Upper lobe of right lung (tissue), 1 donor: ENCODE data around the gene RIOK3. TPM values are rescaled to one million over a fixed set of nuclear protein-coding genes. Genes with fewer than 3 reads are reported as not detected.

ENCODE experiments used
- ATAC-seq: fragments of 200-7000 bp; cut with Tn5 transposase; one replicate; pipeline ENCODE4 v1.9.1; 2020; ENCODE audit warnings: mild to moderate bottlenecking, moderate library complexity
- DNase-seq: peaks from one replicate; pipeline ENCODE4 v3.0.0-alpha.2; 2020
- H3K27ac ChIP-seq: fragments of 200-600 bp; one replicate; pipeline ENCODE4 v1.8.0; 2022
- H3K27me3 ChIP-seq: fragments of 200-600 bp; one replicate; pipeline ENCODE4 v1.8.0; 2022; ENCODE audit warnings: mild to moderate bottlenecking
- H3K36me3 ChIP-seq: fragments of 200-600 bp; one replicate; pipeline ENCODE4 v1.8.0; 2022
- H3K4me1 ChIP-seq: fragments of 200-600 bp; one replicate; pipeline ENCODE4 v1.8.0; 2022
- H3K4me3 ChIP-seq: fragments of 200-600 bp; one replicate; pipeline ENCODE4 v1.8.0; 2022; ENCODE audit warnings: mild to moderate bottlenecking
- H3K9me3 ChIP-seq: fragments of 200-600 bp; one replicate; pipeline ENCODE4 v1.8.0; 2022
- intact Hi-C: fragments of 100-400 bp; cut with DNase I; formaldehyde crosslinking; loops from one replicate; pipeline ENCODE4 v1.11.0; 2022
- total RNA-seq: library from RNA; stranded (reverse); fragmentation: NEBNext Ultra II Directional; extraction: Animal tissue kit (Norgen Biotek cat#: 25700); gene quantifications from one replicate; pipeline ENCODE4 v1.2.1, GENCODE V29; 2021
- TF ChIP-seq, protein P1 (sequence below): fragments of 200-600 bp; IDR thresholded peaks from one replicate; pipeline ENCODE4 v1.8.0; 2022; ENCODE audit warnings: antibody characterized with exemption
- donor health status: DM: no; HTN: yes; CAD: no; lungs with severe emphysema.

The RIOK3 gene
- total RNA-seq, 1 donor from 2014 or later = 63.7 TPM

DNA sequence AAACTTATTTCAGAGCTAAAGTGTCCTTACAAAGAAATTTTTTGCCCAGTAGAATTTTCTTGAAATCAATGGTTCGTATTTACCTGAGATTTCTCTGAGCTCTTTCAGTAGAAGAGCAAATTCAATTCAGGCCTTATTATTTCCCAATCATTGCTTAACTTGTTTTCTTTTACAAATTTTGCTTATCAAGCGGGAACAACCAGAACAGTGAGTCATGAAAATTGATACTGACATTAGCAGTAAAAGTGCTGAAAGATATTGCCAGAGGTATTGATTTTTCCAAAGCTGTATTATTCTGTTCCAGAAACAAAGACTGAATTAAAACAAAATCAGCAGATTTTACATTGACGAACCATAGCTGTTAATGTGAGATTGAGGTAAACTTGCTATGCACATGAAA is 10.1 kb upstream of the RIOK3 start:
- Histone ChIP-seq H3K27ac (no peak overlapping the region), H3K27me3 (no peaks in the 10 kb centered on the region), H3K4me3 (no peak overlapping the region), H3K4me1 (no peaks in the 10 kb centered on the region), H3K36me3 (no peaks in the 10 kb centered on the region), H3K9me3 (no peaks in the 10 kb centered on the region)
- ATAC-seq (no peak), DNase-seq (no peak)
- intact Hi-C loops = no loop called here
- TF ChIP-seq, protein P1, sequence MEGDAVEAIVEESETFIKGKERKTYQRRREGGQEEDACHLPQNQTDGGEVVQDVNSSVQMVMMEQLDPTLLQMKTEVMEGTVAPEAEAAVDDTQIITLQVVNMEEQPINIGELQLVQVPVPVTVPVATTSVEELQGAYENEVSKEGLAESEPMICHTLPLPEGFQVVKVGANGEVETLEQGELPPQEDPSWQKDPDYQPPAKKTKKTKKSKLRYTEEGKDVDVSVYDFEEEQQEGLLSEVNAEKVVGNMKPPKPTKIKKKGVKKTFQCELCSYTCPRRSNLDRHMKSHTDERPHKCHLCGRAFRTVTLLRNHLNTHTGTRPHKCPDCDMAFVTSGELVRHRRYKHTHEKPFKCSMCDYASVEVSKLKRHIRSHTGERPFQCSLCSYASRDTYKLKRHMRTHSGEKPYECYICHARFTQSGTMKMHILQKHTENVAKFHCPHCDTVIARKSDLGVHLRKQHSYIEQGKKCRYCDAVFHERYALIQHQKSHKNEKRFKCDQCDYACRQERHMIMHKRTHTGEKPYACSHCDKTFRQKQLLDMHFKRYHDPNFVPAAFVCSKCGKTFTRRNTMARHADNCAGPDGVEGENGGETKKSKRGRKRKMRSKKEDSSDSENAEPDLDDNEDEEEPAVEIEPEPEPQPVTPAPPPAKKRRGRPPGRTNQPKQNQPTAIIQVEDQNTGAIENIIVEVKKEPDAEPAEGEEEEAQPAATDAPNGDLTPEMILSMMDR = no peak

DNA sequence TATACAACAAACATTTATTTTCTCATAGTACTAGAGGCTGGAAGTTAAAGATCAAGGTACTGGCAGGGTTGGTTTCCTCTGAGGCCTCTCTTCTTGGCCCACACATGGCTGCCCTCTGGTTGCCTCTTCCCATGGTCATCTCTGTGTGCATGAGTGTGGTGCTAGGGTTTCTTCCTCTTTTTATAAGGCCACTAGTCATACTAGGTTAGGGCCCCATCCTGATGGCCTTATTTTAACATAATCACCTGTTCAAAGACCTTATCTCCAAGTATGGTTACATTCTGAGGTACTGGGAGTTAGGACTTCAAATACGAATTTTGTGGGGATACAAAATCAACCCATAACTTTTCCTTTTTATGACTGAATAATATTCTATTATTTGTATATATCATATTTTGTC is 4.8 kb upstream of the RIOK3 start:
- no peak for ATAC-seq
- H3K36me3 ChIP-seq = no peaks in the 10 kb centered on the region
- intact Hi-C loops = no loop called here
- no peak for DNase-seq
- H3K27ac ChIP-seq = no peak overlapping the region
- H3K4me1 ChIP-seq = peaks cover 6% of the 10 kb centered on the region
- H3K9me3 ChIP-seq = no peaks in the 10 kb centered on the region
- TF ChIP-seq, protein P1 = no peak
- no peaks in the 10 kb centered on the region for H3K27me3 ChIP-seq
- no peak overlapping the region for H3K4me3 ChIP-seq

DNA sequence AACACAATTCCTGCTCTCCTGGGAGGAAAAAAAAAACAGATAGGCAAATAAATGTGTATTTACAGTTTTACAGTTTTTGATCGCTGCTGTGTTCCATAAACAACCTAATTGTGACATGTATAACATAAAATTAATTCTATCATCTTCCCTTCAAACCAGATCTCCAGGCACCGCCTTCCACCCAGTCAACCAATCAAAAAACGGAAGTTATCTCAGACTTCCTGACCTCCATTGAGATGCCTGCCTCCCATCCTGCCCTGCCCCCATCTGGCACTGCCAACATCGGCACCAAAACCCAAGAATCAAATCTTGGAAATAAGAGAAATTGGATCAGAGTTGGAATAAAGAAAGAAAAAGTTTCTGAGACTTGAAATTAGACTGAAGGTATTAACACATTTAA is 3.1 kb upstream of the RIOK3 start:
- peaks cover 16% of the 10 kb centered on the region for H3K4me1 ChIP-seq
- ATAC-seq (no peak), DNase-seq (no peak)
- no peak overlapping the region for H3K27ac ChIP-seq
- no peaks in the 10 kb centered on the region for H3K27me3 ChIP-seq
- H3K9me3 ChIP-seq = no peaks in the 10 kb centered on the region
- no peaks in the 10 kb centered on the region for H3K36me3 ChIP-seq
- no peak overlapping the region for H3K4me3 ChIP-seq
- intact Hi-C loops = no loop called here
- TF ChIP-seq, protein P1 = no peak

DNA sequence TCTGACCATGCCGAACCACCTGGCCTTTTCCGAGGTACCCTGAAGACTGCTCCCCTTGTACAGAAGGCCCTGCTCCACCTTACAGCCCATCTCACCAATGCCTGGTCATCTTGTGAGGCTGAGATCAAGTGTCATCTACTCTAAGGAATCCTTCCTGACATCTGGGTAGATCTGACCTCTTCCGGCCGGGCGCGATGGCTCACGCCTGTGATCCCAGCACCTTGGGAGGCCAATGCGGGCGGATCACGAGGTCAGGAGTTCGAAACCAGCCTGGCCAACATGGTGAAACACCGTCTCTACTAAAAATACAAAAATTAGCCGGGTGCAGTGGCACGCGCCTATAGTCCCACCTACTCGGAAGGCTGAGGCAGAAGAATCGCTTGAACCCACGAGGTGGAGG is 2.1 kb upstream of the RIOK3 start:
- DNase-seq = no peak

DNA sequence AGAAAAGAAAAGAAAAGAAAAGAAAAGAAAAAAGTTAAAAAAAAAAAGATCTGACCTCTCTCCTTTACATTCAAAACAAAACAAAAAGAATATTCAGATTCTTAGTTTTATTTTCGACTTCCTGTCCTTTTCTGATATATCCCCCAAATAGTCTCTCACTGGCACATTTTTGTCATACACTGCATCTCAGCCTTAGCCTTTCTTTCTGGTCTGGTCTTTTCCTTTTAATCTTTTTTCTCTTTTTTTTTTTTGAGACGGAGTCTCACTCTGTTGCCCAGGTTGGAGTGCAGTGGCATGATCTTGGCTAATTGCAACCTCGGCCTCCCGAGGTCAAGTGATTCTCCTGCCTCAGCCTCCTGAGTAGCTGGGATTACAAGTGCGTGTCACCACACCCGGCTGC is 1.6 kb upstream of the RIOK3 start:
- intact Hi-C loops = no loop called here
- ATAC-seq = no peak

More for the DNA sequence above, 2.1 kb upstream of the RIOK3 start:
- TF ChIP-seq, protein P1 = no peak
- no peak overlapping the region for H3K27ac ChIP-seq
- no peaks in the 10 kb centered on the region for H3K9me3 ChIP-seq
- H3K4me3 ChIP-seq = no peak overlapping the region
- ATAC-seq = no peak
- no peaks in the 10 kb centered on the region for H3K27me3 ChIP-seq
- intact Hi-C loops = no loop called here
- H3K36me3 ChIP-seq = peaks cover 4% of the 10 kb centered on the region
- H3K4me1 ChIP-seq = peaks cover 19% of the 10 kb centered on the region

DNA sequence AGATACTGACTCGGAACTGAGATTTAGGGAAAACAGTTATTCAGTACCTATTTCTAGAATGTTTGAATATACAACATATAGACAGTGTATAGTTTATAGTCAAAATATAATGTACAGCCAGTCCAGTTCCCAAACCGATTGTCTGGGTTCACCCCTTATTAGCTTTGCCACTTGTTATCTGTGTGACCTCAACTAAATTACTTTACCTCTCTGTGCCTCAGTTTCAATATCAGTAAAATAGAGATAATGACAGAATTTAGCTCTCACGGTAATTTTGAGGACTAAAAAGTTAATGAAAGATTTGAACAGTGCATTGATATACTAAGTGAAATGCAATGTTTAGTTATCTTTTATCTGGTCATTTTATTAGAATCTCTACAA is 750 bp upstream of the RIOK3 start:
- Histone ChIP-seq H3K9me3 (no peaks in the 10 kb centered on the region), H3K27ac (peak overlapping the region; percentile 91), H3K4me1 (peaks cover 29% of the 10 kb centered on the region), H3K4me3 (peak overlapping the region; percentile 96), H3K27me3 (no peaks in the 10 kb centered on the region), H3K36me3 (peaks cover 4% of the 10 kb centered on the region)
- TF ChIP-seq, protein P1 = no peak
- ATAC-seq (no peak), DNase-seq (no peak)
- intact Hi-C loops = no loop called here

More for the DNA sequence above, 1.6 kb upstream of the RIOK3 start:
- DNase-seq = no peak
- no peaks in the 10 kb centered on the region for H3K9me3 ChIP-seq
- peaks cover 4% of the 10 kb centered on the region for H3K36me3 ChIP-seq
- H3K4me3 ChIP-seq = no peak overlapping the region
- TF ChIP-seq, protein P1 = no peak
- H3K27me3 ChIP-seq = no peaks in the 10 kb centered on the region
- H3K4me1 ChIP-seq = peaks cover 21% of the 10 kb centered on the region
- H3K27ac ChIP-seq = no peak overlapping the region
